Suppressor macrophage treated with lipopolysaccharide for 4 hours (primary cell): ENCODE results near the gene NEDD4L.
A peak's percentile ranks its signal among the peaks of the same experiment; 100 is the strongest.

Source experiments
- DNase-seq: peaks from one replicate; pipeline ENCODE4 v3.0.0-alpha.2; 2020

Gene NEDD4L

GRCh38 chr18:58389745-58390144, 345.7 kb downstream of the NEDD4L start:
- no peak for DNase-seq

- DNase-seq = no peak
These were observed 346.4 kb downstream of the NEDD4L start for GRCh38 chr18:58390399-58390798.

- DNase-seq = no peak
These were observed 347.3 kb downstream of the NEDD4L start for GRCh38 chr18:58391231-58391825.

GRCh38 chr18:58391932-58392323, 347.9 kb downstream of the NEDD4L start:
- DNase-seq = no peak

- DNase-seq = no peak
These were observed 348.4 kb downstream of the NEDD4L start for GRCh38 chr18:58392324-58393000.

GRCh38 chr18:58393295-58393694, 349.3 kb downstream of the NEDD4L start:
- DNase-seq = no peak

GRCh38 chr18:58394046-58394445, 350.0 kb downstream of the NEDD4L start:
- DNase-seq = no peak

GRCh38 chr18:58394602-58395425, 350.8 kb downstream of the NEDD4L start:
- no peak for DNase-seq

- DNase-seq = no peak
These were observed 352.1 kb downstream of the NEDD4L start for GRCh38 chr18:58396144-58396543.

- DNase-seq = peak; percentile 11
These were observed 352.9 kb downstream of the NEDD4L start for GRCh38 chr18:58396966-58397365.

- DNase-seq = no peak
These were observed 353.5 kb downstream of the NEDD4L start for GRCh38 chr18:58397385-58398132.

- DNase-seq = no peak
These were observed 354.8 kb downstream of the NEDD4L start for GRCh38 chr18:58398648-58399398.

- no peak for DNase-seq
These were observed 356.4 kb downstream of the NEDD4L start for GRCh38 chr18:58400331-58400870.

GRCh38 chr18:58401191-58401590, 357.2 kb downstream of the NEDD4L start:
- DNase-seq = no peak

- no peak for DNase-seq
These were observed 358.2 kb downstream of the NEDD4L start for GRCh38 chr18:58402247-58402646.

- DNase-seq = no peak
These were observed 359.1 kb downstream of the NEDD4L start for GRCh38 chr18:58402951-58403702.

GRCh38 chr18:58403799-58404455, 359.9 kb downstream of the NEDD4L start:
- no peak for DNase-seq

GRCh38 chr18:58405107-58405898, 361.3 kb downstream of the NEDD4L start:
- DNase-seq = no peak

- no peak for DNase-seq
These were observed 363.2 kb downstream of the NEDD4L start for GRCh38 chr18:58407263-58407648.
